Inferior parietal cortex (tissue), 1 donor: Measurements from ENCODE around the gene DOCK3.
"Not testable (repeated sequence)": the region's sequence is repeated elsewhere in the genome, so short reads cannot be mapped to it uniquely, and the experiment has no call there.

Experiments
- DNase-seq: peaks from one replicate; pipeline ENCODE4 v3.0.0-alpha.2; 2016; ENCODE audit errors: extremely low spot score

Gene DOCK3

GRCh38 chr3:51099794-51100535 lies 425.2 kb downstream of the DOCK3 start:
- DNase-seq, result peak; percentile 25

- DNase-seq, result no peak
These were observed 425.8 kb downstream of the DOCK3 start for GRCh38 chr3:51100536-51100851.

- no peak for DNase-seq
These were observed 427.7 kb downstream of the DOCK3 start for GRCh38 chr3:51102396-51102795.

- no peak for DNase-seq
These were observed 431.6 kb downstream of the DOCK3 start for GRCh38 chr3:51106242-51106876.

- DNase-seq, result no peak
These were observed 435.9 kb downstream of the DOCK3 start for GRCh38 chr3:51110586-51110985.

GRCh38 chr3:51122944-51123343 lies 448.2 kb downstream of the DOCK3 start:
- DNase-seq, result no peak

GRCh38 chr3:51123531-51123930 lies 448.8 kb downstream of the DOCK3 start:
- no peak for DNase-seq

GRCh38 chr3:51131607-51132006 lies 456.9 kb downstream of the DOCK3 start:
- not testable (repeated sequence) for DNase-seq

- DNase-seq, result no peak
These were observed 463.0 kb downstream of the DOCK3 start for GRCh38 chr3:51137715-51138114.

GRCh38 chr3:51139616-51140015 lies 464.9 kb downstream of the DOCK3 start:
- DNase-seq, result no peak

GRCh38 chr3:51141573-51141972 lies 466.8 kb downstream of the DOCK3 start:
- no peak for DNase-seq

- no peak for DNase-seq
These were observed 471.3 kb downstream of the DOCK3 start for GRCh38 chr3:51145811-51146585.

- no peak for DNase-seq
These were observed 472.1 kb downstream of the DOCK3 start for GRCh38 chr3:51146781-51147180.

- DNase-seq, result no peak
These were observed 481.4 kb downstream of the DOCK3 start for GRCh38 chr3:51156147-51156546.

- DNase-seq, result no peak
These were observed 488.3 kb downstream of the DOCK3 start for GRCh38 chr3:51163051-51163450.

- DNase-seq, result no peak
These were observed 499.0 kb downstream of the DOCK3 start for GRCh38 chr3:51173518-51174271.

- no peak for DNase-seq
These were observed 502.2 kb downstream of the DOCK3 start for GRCh38 chr3:51176923-51177322.

GRCh38 chr3:51186446-51186845 lies 511.7 kb downstream of the DOCK3 start:
- not testable (repeated sequence) for DNase-seq

- no peak for DNase-seq
These were observed 515.5 kb downstream of the DOCK3 start for GRCh38 chr3:51190199-51190598.

GRCh38 chr3:51190827-51191226 lies 516.1 kb downstream of the DOCK3 start:
- DNase-seq, result no peak

- DNase-seq, result no peak
These were observed 517.0 kb downstream of the DOCK3 start for GRCh38 chr3:51191768-51192167.

GRCh38 chr3:51198477-51198876 lies 523.8 kb downstream of the DOCK3 start:
- DNase-seq, result no peak
